Esophagus muscularis mucosa (tissue), 3 donors: ENCODE data around the gene FTCD.

Experiments
- POLR2AphosphoS5 ChIP-seq, 2 donors: sonication (generic); formaldehyde crosslinking; IDR thresholded peaks; one replicate each; pipeline ENCODE4 v1.6.1; 2017; ENCODE audit warnings: antibody characterized with exemption in 2 of 2
- TF ChIP-seq, protein P1 (sequence below), 3 experiments: fragments of 200-600 bp in 2 of 3; fragments of 450-650 bp in 1 of 3; sonication (generic) in 2 of 3; IDR thresholded peaks; one replicate each; pipeline ENCODE4 v1.5.1; 2017 to 2019; ENCODE audit warnings: antibody characterized with exemption in 3 of 3, mild to moderate bottlenecking in 2 of 3, moderate library complexity in 1 of 3

DNA sequence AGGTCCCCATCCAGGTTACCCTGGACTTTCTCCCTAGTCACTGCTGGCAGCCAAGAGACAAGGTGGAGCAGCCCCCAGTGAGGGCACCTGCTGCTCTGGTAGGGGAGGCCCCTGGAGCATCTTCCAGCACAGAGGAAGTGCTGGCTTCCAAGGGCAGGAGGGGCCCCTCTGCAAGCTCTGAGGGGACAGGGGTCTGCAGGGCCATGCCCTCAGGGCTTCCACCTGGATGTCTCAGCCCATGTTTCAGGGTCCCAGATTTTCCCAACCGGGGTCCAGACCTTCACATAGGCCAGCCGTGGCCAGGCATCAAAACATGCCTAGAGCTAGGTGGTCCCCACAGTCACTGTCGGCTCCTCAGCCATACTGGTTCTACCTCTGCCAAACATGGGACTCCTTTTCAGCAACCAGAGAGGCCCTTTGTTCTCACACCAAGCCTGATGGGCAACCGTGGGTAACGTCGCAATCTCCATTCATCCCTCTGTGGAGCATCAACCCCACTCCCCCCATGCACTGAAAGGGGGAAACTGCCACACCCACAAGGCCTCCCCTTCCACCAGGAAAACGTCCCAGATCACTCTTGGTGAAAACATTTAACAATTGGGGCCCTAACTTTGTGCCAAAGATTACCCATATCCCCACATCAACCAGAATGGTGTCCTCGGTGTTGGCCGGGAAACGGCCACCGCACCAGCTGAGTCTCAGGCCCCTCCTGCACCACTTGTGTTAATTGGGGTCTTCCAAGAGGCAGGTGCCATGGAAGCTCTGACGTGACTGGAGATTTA is 59.4 kb downstream of the FTCD start:
- no peak for TF ChIP-seq POLR2AphosphoS5 (IDR thresholded peaks at IDR 0.05)
- TF ChIP-seq, protein P1, sequence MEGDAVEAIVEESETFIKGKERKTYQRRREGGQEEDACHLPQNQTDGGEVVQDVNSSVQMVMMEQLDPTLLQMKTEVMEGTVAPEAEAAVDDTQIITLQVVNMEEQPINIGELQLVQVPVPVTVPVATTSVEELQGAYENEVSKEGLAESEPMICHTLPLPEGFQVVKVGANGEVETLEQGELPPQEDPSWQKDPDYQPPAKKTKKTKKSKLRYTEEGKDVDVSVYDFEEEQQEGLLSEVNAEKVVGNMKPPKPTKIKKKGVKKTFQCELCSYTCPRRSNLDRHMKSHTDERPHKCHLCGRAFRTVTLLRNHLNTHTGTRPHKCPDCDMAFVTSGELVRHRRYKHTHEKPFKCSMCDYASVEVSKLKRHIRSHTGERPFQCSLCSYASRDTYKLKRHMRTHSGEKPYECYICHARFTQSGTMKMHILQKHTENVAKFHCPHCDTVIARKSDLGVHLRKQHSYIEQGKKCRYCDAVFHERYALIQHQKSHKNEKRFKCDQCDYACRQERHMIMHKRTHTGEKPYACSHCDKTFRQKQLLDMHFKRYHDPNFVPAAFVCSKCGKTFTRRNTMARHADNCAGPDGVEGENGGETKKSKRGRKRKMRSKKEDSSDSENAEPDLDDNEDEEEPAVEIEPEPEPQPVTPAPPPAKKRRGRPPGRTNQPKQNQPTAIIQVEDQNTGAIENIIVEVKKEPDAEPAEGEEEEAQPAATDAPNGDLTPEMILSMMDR (IDR thresholded peaks at IDR 0.05), result no peak
